IMR-90 (cell line): Measurements from ENCODE around the gene CHMP6. TPM values are rescaled to one million over a fixed set of nuclear protein-coding genes. Genes with fewer than 3 reads are reported as not detected.
A peak's percentile ranks its signal among the peaks of the same experiment; 100 is the strongest.

ENCODE experiments used
- ATAC-seq: fragments of 200-7000 bp; cut with Tn5 transposase; 2 replicates; pipeline ENCODE4 v1.9.1; 2020; ENCODE audit warnings: low read depth, mild to moderate bottlenecking, moderate library complexity
- BruUV-seq: library from RNA; stranded (reverse); fragments of 400-500 nt; replicated peaks from 2 replicates; lab custom pipeline; 2021; lab: Mats Ljungman, UMichigan
- CTCF ChIA-PET: fragments of 300-600 bp; formaldehyde crosslinking; extraction: SDS; loops from one replicate; lab custom pipeline; 2021; ENCODE audit warnings: antibody characterized with exemption; lab: Yijun Ruan, JAX
- POLR2A ChIA-PET: fragments of 300-600 bp; sonication (Branson Sonifier 250); formaldehyde crosslinking; loops from one replicate; lab custom pipeline; 2022; ENCODE audit warnings: antibody characterized with exemption; ENCODE audit not compliant: unreplicated experiment; lab: Charles Lee
- DNase-seq: peaks from one replicate; pipeline ENCODE4 v3.0.0; 2013
- H2AFZ ChIP-seq: replicated peaks from 2 replicates; pipeline ENCODE3; 2013; ENCODE audit warnings: low read length, mild to moderate bottlenecking; ENCODE audit not compliant: poor library complexity
- H2AK5ac ChIP-seq: 2 replicates; pipeline ENCODE4 v1.6.1; 2013; ENCODE audit warnings: low read depth, low read length, inconsistent platforms
- H2AK9ac ChIP-seq: replicated peaks from 2 replicates; pipeline ENCODE3; 2013; ENCODE audit warnings: mild to moderate bottlenecking, low read depth, low read length, moderate library complexity; ENCODE audit not compliant: poor library complexity
- H2BK120ac ChIP-seq: 2 replicates; pipeline ENCODE4 v1.6.1; 2013; ENCODE audit warnings: low read depth, low read length, inconsistent platforms
- H2BK15ac ChIP-seq: 3 replicates; pipeline ENCODE4 v1.6.1; 2013; ENCODE audit warnings: low read depth, low read length, inconsistent platforms
- H2BK20ac ChIP-seq: 2 replicates; pipeline ENCODE4 v1.6.1; 2013; ENCODE audit warnings: low read depth, mild to moderate bottlenecking, inconsistent platforms, low read length, moderate library complexity
- H2BK5ac ChIP-seq: 2 replicates; pipeline ENCODE4 v1.6.1; 2013; ENCODE audit warnings: mild to moderate bottlenecking, low read depth, low read length, inconsistent platforms; ENCODE audit not compliant: poor library complexity, severe bottlenecking
- H3K14ac ChIP-seq: replicated peaks from 2 replicates; pipeline ENCODE4 v1.6.1; 2013; ENCODE audit warnings: low read depth, low read length, inconsistent platforms
- H3K18ac ChIP-seq: 2 replicates; pipeline ENCODE4 v1.6.1; 2013; ENCODE audit warnings: low read depth, low read length, control low read depth
- H3K23ac ChIP-seq: 2 replicates; pipeline ENCODE4 v1.6.1; 2013; ENCODE audit warnings: low read depth, low read length, inconsistent platforms
- H3K27ac ChIP-seq: 2 replicates; pipeline ENCODE4 v1.5.1; 2013; ENCODE audit warnings: mild to moderate bottlenecking, control low read depth, low read length; ENCODE audit not compliant: insufficient read depth
- H3K27me3 ChIP-seq: 2 replicates; pipeline ENCODE4 v1.6.1; 2013; ENCODE audit warnings: low read length; ENCODE audit not compliant: control insufficient read depth, insufficient read depth
- H3K36me3 ChIP-seq: 2 replicates; pipeline ENCODE4 v1.6.1; 2013; ENCODE audit warnings: low read length, mixed read lengths; ENCODE audit not compliant: control insufficient read depth, insufficient read depth
- H3K4ac ChIP-seq: 2 replicates; pipeline ENCODE4 v1.6.1; 2013; ENCODE audit warnings: low read depth, low read length, inconsistent platforms
- H3K4me1 ChIP-seq: 2 replicates; pipeline ENCODE4 v1.6.1; 2013; ENCODE audit warnings: low read length, mixed read lengths; ENCODE audit not compliant: control insufficient read depth, insufficient read depth
- H3K4me2 ChIP-seq: 2 replicates; pipeline ENCODE4 v1.6.1; 2013; ENCODE audit warnings: low read depth, mild to moderate bottlenecking, control low read depth, low read length, moderate library complexity
- H3K4me3 ChIP-seq: 2 replicates; pipeline ENCODE4 v1.5.1; 2013; ENCODE audit warnings: low read depth, mild to moderate bottlenecking, control low read depth, low read length, moderate library complexity; ENCODE audit not compliant: insufficient read depth
- H3K56ac ChIP-seq: 2 replicates; pipeline ENCODE4 v1.6.1; 2013; ENCODE audit warnings: low read length, inconsistent platforms; ENCODE audit not compliant: insufficient read depth; ENCODE audit errors: extremely low read depth
- H3K79me1 ChIP-seq, 2 experiments: 2 replicates each; pipeline ENCODE4 v1.6.1; 2013; ENCODE audit warnings: low read length in 2 of 2, inconsistent platforms in 1 of 2, low read depth in 1 of 2
- H3K9ac ChIP-seq: 2 replicates; pipeline ENCODE4 v1.6.1; 2013; ENCODE audit warnings: low read depth, low read length, control low read depth
- H3K9me1 ChIP-seq: 2 replicates; pipeline ENCODE4 v1.6.1; 2013; ENCODE audit warnings: low read length, inconsistent platforms; ENCODE audit not compliant: insufficient read depth
- H3K9me3 ChIP-seq: 2 replicates; pipeline ENCODE4 v1.6.1; 2013; ENCODE audit warnings: low read length; ENCODE audit not compliant: control insufficient read depth, insufficient read depth
- H4K20me1 ChIP-seq: 2 replicates; pipeline ENCODE4 v1.6.1; 2013; ENCODE audit warnings: low read length, inconsistent platforms; ENCODE audit not compliant: insufficient read depth
- H4K5ac ChIP-seq: 2 replicates; pipeline ENCODE4 v1.6.1; 2013; ENCODE audit warnings: mild to moderate bottlenecking, low read depth, low read length, control low read depth
- H4K8ac ChIP-seq, 2 experiments: 2 replicates each; pipeline ENCODE4 v1.6.1; 2013; ENCODE audit warnings: low read depth in 2 of 2, low read length in 2 of 2, control low read depth in 1 of 2, inconsistent platforms in 1 of 2
- H4K91ac ChIP-seq: 2 replicates; pipeline ENCODE4 v1.6.1; 2013; ENCODE audit warnings: low read depth, low read length, inconsistent platforms; ENCODE audit not compliant: insufficient read depth
- FOS ChIP-seq: fragments of 150-350 bp; IDR thresholded peaks from 2 replicates; pipeline ENCODE4 v1.6.1; 2016; ENCODE audit warnings: low read depth, low read length
- MAZ ChIP-seq: IDR thresholded peaks from 2 replicates; pipeline ENCODE4 v1.6.1; 2012; ENCODE audit warnings: low read depth, mild to moderate bottlenecking, low read length, improper control_type of control experiment, moderate library complexity, borderline replicate concordance
- POLR2A ChIP-seq: IDR thresholded peaks from 2 replicates; pipeline ENCODE4 v1.6.1; 2012; ENCODE audit warnings: mild to moderate bottlenecking, low read depth, low read length
- RCOR1 ChIP-seq: IDR thresholded peaks from 2 replicates; pipeline ENCODE4 v1.6.1; 2012; ENCODE audit warnings: mild to moderate bottlenecking, low read length, improper control_type of control experiment; ENCODE audit not compliant: insufficient replicate concordance
- WGBS, 2 experiments: methylation state at CpG; one replicate each; pipeline versions ENCODE4 v1.1.5 to v1.1.7; 2013; ENCODE audit warnings: missing lambda C conversion rate in 2 of 2; ENCODE audit not compliant: insufficient read length in 1 of 2; ENCODE audit errors: extremely low coverage in 2 of 2; 5-methylcytosine and 5-hydroxymethylcytosine counted together
- dilution Hi-C: fragments of 300-500 bp; cut with HindIII; formaldehyde crosslinking; loops from one replicate; pipeline ENCODE4 v1.14.3; 2018; ENCODE audit warnings: low sequenced_read_pairs; ENCODE audit not compliant: unreplicated experiment
- in situ Hi-C: fragments of 300-500 bp; cut with MboI; formaldehyde crosslinking; loops from 3 replicates; pipeline ENCODE4 v1.14.3; 2019; ENCODE audit warnings: low sequenced_read_pairs, inconsistent platforms, mixed read lengths
- intact Hi-C: fragments of 100-400 bp; cut with micrococcal nuclease; formaldehyde crosslinking; loops from 2 replicates; pipeline ENCODE4 v1.10.0; 2022
- polyA plus RNA-seq, 3 experiments: library from polyadenylated mRNA; depleted of rRNA; stranded (reverse); fragments of >200 nt; gene quantifications; 2 replicates each; pipeline ENCODE4 v1.2.3, GENCODE V29; 2012; ENCODE audit warnings: low replicate concordance in 1 of 3
- total RNA-seq: library from RNA; depleted of rRNA; stranded (reverse); fragments of >200 nt; gene quantifications from 2 replicates; pipeline ENCODE4 v1.2.3, GENCODE V29; 2012
- TF ChIP-seq, protein P1 (sequence below): fragments of 150-350 bp; IDR thresholded peaks from 2 replicates; pipeline ENCODE4 v1.6.1; 2017; ENCODE audit warnings: mild to moderate bottlenecking, antibody characterized with exemption, low read length, low read depth
- TF ChIP-seq, protein P2 (sequence below): fragments of 150-350 bp; IDR thresholded peaks from 2 replicates; pipeline ENCODE4 v1.6.1; 2016; ENCODE audit warnings: low read depth, mild to moderate bottlenecking, low read length, moderate library complexity, borderline replicate concordance

The CHMP6 gene
- total and polyA plus RNA-seq, 2 of the 4 experiments (the other 2 are of a cell fraction) = 5.0 to 40.3 TPM

DNA sequence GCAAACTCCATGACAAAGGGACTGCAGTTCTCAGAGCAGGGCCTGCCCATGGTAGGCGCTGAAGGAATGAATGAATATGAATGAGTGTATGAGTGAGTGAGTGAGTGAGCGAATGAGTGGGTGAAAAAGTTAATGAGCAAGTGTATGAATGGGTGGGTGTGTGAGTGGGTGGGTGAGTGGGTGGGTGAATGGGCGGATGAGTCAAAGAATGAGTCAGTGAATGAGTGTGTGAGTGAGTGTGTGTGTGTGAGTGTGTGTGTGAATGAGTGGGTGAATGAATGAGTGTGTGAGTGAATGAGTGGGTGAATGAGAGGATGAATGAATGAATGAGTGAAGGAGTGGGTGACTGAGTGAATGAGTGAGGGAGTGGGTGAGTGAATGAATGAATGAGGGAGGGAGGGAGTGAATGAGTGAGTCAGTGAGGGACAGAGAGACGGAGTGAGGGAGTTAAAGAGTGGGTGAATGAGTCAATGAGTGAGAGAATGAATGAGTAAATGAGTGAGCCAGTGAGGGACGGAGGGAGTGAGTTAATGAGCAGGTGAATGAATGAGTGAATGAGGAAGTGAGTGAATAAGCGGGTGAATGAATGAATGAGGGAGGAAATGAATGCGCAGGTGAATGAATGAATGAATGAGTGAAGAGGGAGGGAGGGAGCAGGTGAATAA lies 11.1 kb upstream of the CHMP6 start:
- peak overlapping the region; percentile 1 for H2BK5ac ChIP-seq
- CTCF ChIA-PET = no interaction called here
- H3K27me3 ChIP-seq = no peaks in the 10 kb centered on the region
- POLR2A ChIA-PET = no interaction called here
- H4K8ac ChIP-seq = no peak overlapping the region; a peak in 1 of 4 replicates
- no peak overlapping the region for H3K14ac ChIP-seq
- peaks cover 7% of the 10 kb centered on the region for H3K4me1 ChIP-seq
- peak overlapping the region; percentile 71; the same call in 1 of the 3 replicates for H2BK15ac ChIP-seq
- no peak overlapping the region for H4K91ac ChIP-seq
- peak overlapping the region; percentile 63 for H2AFZ ChIP-seq
- no peak overlapping the region for H2BK120ac ChIP-seq
- H4K5ac ChIP-seq = no peak overlapping the region
- peaks cover 12% of the 10 kb centered on the region; the same call in 1 of the 2 replicates for H3K9me1 ChIP-seq
- dilution Hi-C loops (no loop called here), intact Hi-C loops (loop anchor here (2.0 to 5.0 kb wide), 3 partner anchors 113 to 554 kb away; no protein-coding TSS in a partner anchor), in situ Hi-C loops (loop anchor here (5.0 kb wide), 1 partner anchor 553 kb away; no protein-coding TSS in a partner anchor)
- H3K36me3 ChIP-seq = no peaks in the 10 kb centered on the region
- peaks cover 2% of the 10 kb centered on the region for H3K9me3 ChIP-seq
- H3K23ac ChIP-seq = no peak overlapping the region
- no peaks in the 10 kb centered on the region for H3K79me1 ChIP-seq
- DNase-seq (peak; percentile 47), ATAC-seq (no peak)
- no TSS peak for BruUV-seq
- no peak overlapping the region for H3K4me2 ChIP-seq
- no peaks in the 10 kb centered on the region for H4K20me1 ChIP-seq
- peak overlapping the region; percentile 52 for H2AK9ac ChIP-seq
- TF ChIP-seq, protein P1, sequence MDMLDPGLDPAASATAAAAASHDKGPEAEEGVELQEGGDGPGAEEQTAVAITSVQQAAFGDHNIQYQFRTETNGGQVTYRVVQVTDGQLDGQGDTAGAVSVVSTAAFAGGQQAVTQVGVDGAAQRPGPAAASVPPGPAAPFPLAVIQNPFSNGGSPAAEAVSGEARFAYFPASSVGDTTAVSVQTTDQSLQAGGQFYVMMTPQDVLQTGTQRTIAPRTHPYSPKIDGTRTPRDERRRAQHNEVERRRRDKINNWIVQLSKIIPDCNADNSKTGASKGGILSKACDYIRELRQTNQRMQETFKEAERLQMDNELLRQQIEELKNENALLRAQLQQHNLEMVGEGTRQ = no peak
- TF ChIP-seq, protein P2, sequence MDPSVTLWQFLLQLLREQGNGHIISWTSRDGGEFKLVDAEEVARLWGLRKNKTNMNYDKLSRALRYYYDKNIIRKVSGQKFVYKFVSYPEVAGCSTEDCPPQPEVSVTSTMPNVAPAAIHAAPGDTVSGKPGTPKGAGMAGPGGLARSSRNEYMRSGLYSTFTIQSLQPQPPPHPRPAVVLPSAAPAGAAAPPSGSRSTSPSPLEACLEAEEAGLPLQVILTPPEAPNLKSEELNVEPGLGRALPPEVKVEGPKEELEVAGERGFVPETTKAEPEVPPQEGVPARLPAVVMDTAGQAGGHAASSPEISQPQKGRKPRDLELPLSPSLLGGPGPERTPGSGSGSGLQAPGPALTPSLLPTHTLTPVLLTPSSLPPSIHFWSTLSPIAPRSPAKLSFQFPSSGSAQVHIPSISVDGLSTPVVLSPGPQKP = no peak
- TF ChIP-seq RCOR1 (peak; percentile 59), FOS (peak; percentile 58; the same call in 1 of the 2 replicates), MAZ (peak; percentile 29; the same call in 1 of the 2 replicates), POLR2A (no peak)
- H3K27ac ChIP-seq = no peak overlapping the region
- peak overlapping the region; percentile 7; the same call in 1 of the 2 replicates for H3K4ac ChIP-seq
- H3K4me3 ChIP-seq = no peak overlapping the region
- no peak overlapping the region for H3K18ac ChIP-seq
- WGBS, 2 experiments = 57 to 100% methylated on average over 1 to 6 of the region's 7 CpGs
- H2AK5ac ChIP-seq = peak overlapping the region; percentile 20; the same call in 1 of the 2 replicates
- no peak overlapping the region for H3K56ac ChIP-seq
- no peak overlapping the region for H3K9ac ChIP-seq
- H2BK20ac ChIP-seq = no peak overlapping the region
